Measurements from ENCODE around the gene CCNL1. TPM values are rescaled to one million over a fixed set of nuclear protein-coding genes. Genes with fewer than 3 reads are reported as not detected.

The CCNL1 gene
- total RNA-seq, 2 experiments from 2014 or later: 180 to 191 TPM

DNA sequence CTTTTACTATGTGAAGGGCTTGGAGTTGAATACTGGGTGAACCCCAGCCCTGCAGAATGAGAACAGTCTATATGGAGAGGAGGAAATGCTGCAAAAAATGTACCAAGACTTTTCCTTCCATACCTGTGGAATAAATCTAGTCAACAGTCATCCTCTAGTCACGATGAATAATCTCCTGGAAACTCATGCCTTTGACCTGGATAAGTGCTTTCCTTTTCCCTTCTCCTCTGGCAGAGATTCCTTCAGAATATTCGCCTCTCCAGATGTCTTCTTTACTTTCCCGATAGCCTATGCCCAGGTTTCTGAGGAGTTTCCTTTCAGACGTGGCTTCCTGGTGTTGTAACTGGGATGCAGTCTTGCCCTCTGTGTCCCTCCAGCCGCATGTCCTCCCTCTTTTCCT lies 28.1 kb downstream of the CCNL1 start:
- Mint-ChIP-seq H3K4me3 (no peak overlapping the region), H3K36me3 (ENCODE audit: low read depth) (no peaks in the 10 kb centered on the region), H3K4me1 (ENCODE audit: low read depth) (peaks cover 77% of the 10 kb centered on the region), H3K27me3 (no peaks in the 10 kb centered on the region), H3K27ac (peak overlapping the region; percentile 88), H3K9me3 (no peaks in the 10 kb centered on the region)
- no peak for DNase-seq
- ChIA-PET CTCF (interaction anchor here (1.0 to 8.1 kb wide), 9 partner anchors 8 to 456 kb away, joined by 3 to 84 read pairs (median 4); no protein-coding TSS in a partner anchor), POLR2A (interaction anchor here (1.1 to 2.6 kb wide), 3 partner anchors 21 to 49 kb away, joined by 3 to 15 read pairs (median 3); partner anchors contain the start of gene CCNL1)
- intact Hi-C loops (cut with micrococcal nuclease): loop anchor here (5.0 kb wide), 1 partner anchor 455 kb away; no protein-coding TSS in a partner anchor
- no peak for ATAC-seq
- TF ChIP-seq CTCF (IDR thresholded peaks at IDR 0.05): no peak

GRCh38 chr3:157130467-157131251 lies 29.3 kb downstream of the CCNL1 start:
- no peaks in the 10 kb centered on the region for H3K9me3 Mint-ChIP-seq
- intact Hi-C loops (cut with micrococcal nuclease): loop anchor here (5.0 kb wide), 1 partner anchor 453 kb away; no protein-coding TSS in a partner anchor
- ChIA-PET POLR2A (interaction anchor here (0.6 to 4.6 kb wide), 10 partner anchors 8 to 854 kb away, joined by 3 to 32 read pairs (median 4); partner anchors contain the start of gene CCNL1), CTCF (interaction anchor here (0.7 to 8.1 kb wide), 20 partner anchors 8 to 978 kb away, joined by 3 to 84 read pairs (median 4); partner anchors contain the start of gene SSR3)
- ATAC-seq (peak; percentile 26), DNase-seq (peak; percentile 90)
- no peaks in the 10 kb centered on the region for H3K27me3 Mint-ChIP-seq
- TF ChIP-seq CTCF (IDR thresholded peaks at IDR 0.05): peak; percentile 77
- peak overlapping the region; percentile 50 for H3K4me3 Mint-ChIP-seq
- H3K36me3 Mint-ChIP-seq (ENCODE audit: low read depth): no peaks in the 10 kb centered on the region
- peaks cover 74% of the 10 kb centered on the region for H3K4me1 Mint-ChIP-seq (ENCODE audit: low read depth)
- H3K27ac Mint-ChIP-seq: peak overlapping the region; percentile 96

- ATAC-seq: peak; percentile 2
- H3K9me3 Mint-ChIP-seq: no peaks in the 10 kb centered on the region
- peaks cover 74% of the 10 kb centered on the region for H3K4me1 Mint-ChIP-seq (ENCODE audit: low read depth)
- H3K4me3 Mint-ChIP-seq: peak overlapping the region; percentile 50
- H3K36me3 Mint-ChIP-seq (ENCODE audit: low read depth): no peaks in the 10 kb centered on the region
- DNase-seq: peak; percentile 29
- intact Hi-C loops (cut with micrococcal nuclease): loop anchor here (2.0 to 10.0 kb wide), 3 partner anchors 41 to 453 kb away; no protein-coding TSS in a partner anchor
- TF ChIP-seq CTCF (IDR thresholded peaks at IDR 0.05): no peak
- H3K27ac Mint-ChIP-seq: peak overlapping the region; percentile 96
- ChIA-PET CTCF (interaction anchor here (0.7 to 8.1 kb wide), 6 partner anchors 12 to 978 kb away, joined by 3 to 84 read pairs (median 4); partner anchors contain the start of gene SSR3), POLR2A (interaction anchor here (0.7 to 4.6 kb wide), 7 partner anchors 9 to 45 kb away, joined by 3 to 32 read pairs (median 4); partner anchors contain the start of gene CCNL1)
- H3K27me3 Mint-ChIP-seq: no peaks in the 10 kb centered on the region
These were observed 30.0 kb downstream of the CCNL1 start for GRCh38 chr3:157129803-157130466.

GRCh38 chr3:157128771-157129681 lies 30.9 kb downstream of the CCNL1 start:
- Mint-ChIP-seq H3K36me3 (ENCODE audit: low read depth) (no peaks in the 10 kb centered on the region), H3K27ac (peak overlapping the region; percentile 96), H3K4me3 (peak overlapping the region; percentile 50), H3K9me3 (no peaks in the 10 kb centered on the region), H3K27me3 (no peaks in the 10 kb centered on the region), H3K4me1 (ENCODE audit: low read depth) (peaks cover 69% of the 10 kb centered on the region)
- ChIA-PET POLR2A (interaction anchor here (1.1 to 4.6 kb wide), 5 partner anchors 22 to 313 kb away, joined by 3 to 32 read pairs (median 14); partner anchors contain the start of gene CCNL1), CTCF (interaction anchor here (1.0 to 8.1 kb wide), 7 partner anchors 9 to 47 kb away, joined by 3 to 84 read pairs (median 3); no protein-coding TSS in a partner anchor)
- intact Hi-C loops (cut with micrococcal nuclease): loop anchor here (2.0 to 10.0 kb wide), 2 partner anchors 40 to 314 kb away; no protein-coding TSS in a partner anchor
- TF ChIP-seq CTCF (IDR thresholded peaks at IDR 0.05): no peak
- peak; percentile 12 for ATAC-seq
- DNase-seq: peak; percentile 75
